CD14-positive monocyte (primary cell): Measurements from ENCODE around the gene CARMIL1. TPM values are rescaled to one million over a fixed set of nuclear protein-coding genes. Genes with fewer than 3 reads are reported as not detected.

Experiments
- DNase-seq, 3 donors: peaks; one replicate each; pipeline ENCODE4 v3.0.0-alpha.2; 2011 to 2022
- H2AFZ ChIP-seq: 2 replicates; pipeline ENCODE4 v1.6.0; 2012; ENCODE audit warnings: mild to moderate bottlenecking, low read depth, low read length, inconsistent platforms; ENCODE audit not compliant: insufficient read depth, poor library complexity, severe bottlenecking
- H3K27ac ChIP-seq, 2 donors: 1 replicate in 1 of 2; 2 replicates in 1 of 2; pipeline ENCODE4 v1.5.1; 2012 to 2013; ENCODE audit warnings: low read length in 2 of 2, control low read depth in 1 of 2, inconsistent platforms in 1 of 2, low read depth in 1 of 2, mild to moderate bottlenecking in 1 of 2
- H3K27me3 ChIP-seq, 2 donors: one replicate each; pipeline versions ENCODE4 v1.6.0 to v1.6.1; 2011 to 2013; ENCODE audit warnings: low read length in 2 of 2; ENCODE audit not compliant: control insufficient read depth in 2 of 2, insufficient read depth in 2 of 2
- H3K36me3 ChIP-seq, 2 donors: replicated peaks in 1 of 2; 1 replicate in 1 of 2; 2 replicates in 1 of 2; pipeline versions ENCODE4 v1.5.1 to v1.6.1; 2012 to 2013; ENCODE audit warnings: low read length in 2 of 2, control low read depth in 1 of 2, inconsistent platforms in 1 of 2, mild to moderate bottlenecking in 1 of 2; ENCODE audit not compliant: insufficient read depth in 2 of 2, control insufficient read depth in 1 of 2
- H3K4me1 ChIP-seq, 2 donors: 1 replicate in 1 of 2; 2 replicates in 1 of 2; pipeline versions ENCODE4 v1.5.1 to v1.6.1; 2012 to 2013; ENCODE audit warnings: low read length in 2 of 2, control low read depth in 1 of 2, inconsistent platforms in 1 of 2, mild to moderate bottlenecking in 1 of 2, moderate library complexity in 1 of 2; ENCODE audit not compliant: insufficient read depth in 2 of 2, control insufficient read depth in 1 of 2
- H3K4me2 ChIP-seq: replicated peaks from 2 replicates; pipeline ENCODE3; 2012; ENCODE audit warnings: low read length, moderate library complexity, mild to moderate bottlenecking; ENCODE audit not compliant: poor library complexity, severe bottlenecking; ENCODE audit errors: extremely low read depth
- H3K4me3 ChIP-seq, 3 experiments: fragments of 200-600 bp in 1 of 3; sonication (generic) in 1 of 3; replicated peaks in 1 of 3; 1 replicate in 2 of 3; 2 replicates in 1 of 3; pipeline ENCODE4 v1.5.1; 2011 to 2013; ENCODE audit warnings: low read length in 3 of 3, mild to moderate bottlenecking in 3 of 3, control low read depth in 2 of 3, low read depth in 2 of 3, inconsistent platforms in 1 of 3, moderate library complexity in 1 of 3
- H3K79me2 ChIP-seq: 2 replicates; pipeline ENCODE4 v1.6.0; 2012; ENCODE audit warnings: mild to moderate bottlenecking, control low read depth, inconsistent platforms, low read length, moderate library complexity; ENCODE audit not compliant: insufficient read depth
- H3K9ac ChIP-seq: 2 replicates; pipeline ENCODE4 v1.6.0; 2017; ENCODE audit warnings: low read length, mild to moderate bottlenecking; ENCODE audit not compliant: insufficient read depth, poor library complexity, severe bottlenecking
- H3K9me3 ChIP-seq, 2 donors: replicated peaks in 1 of 2; 1 replicate in 1 of 2; 2 replicates in 1 of 2; pipeline versions ENCODE4 v1.5.1 to v1.6.1; 2012 to 2013; ENCODE audit warnings: low read length in 2 of 2, control low read depth in 1 of 2; ENCODE audit not compliant: control insufficient read depth in 1 of 2, insufficient read depth in 1 of 2
- H4K20me1 ChIP-seq: 2 replicates; pipeline ENCODE4 v1.6.0; 2012; ENCODE audit warnings: mild to moderate bottlenecking, low read length, control low read depth, moderate library complexity; ENCODE audit not compliant: insufficient read depth
- H3K27ac Mint-ChIP-seq, 7 donors: one replicate each; pipeline ENCODE4 v1.8.0; 2020; ENCODE audit warnings: mild to moderate bottlenecking in 7 of 7, mixed read lengths in 7 of 7, moderate library complexity in 6 of 7, inconsistent platforms in 2 of 7
- H3K27me3 Mint-ChIP-seq, 3 donors: one replicate each; pipeline ENCODE4 v1.8.0; 2021 to 2022; ENCODE audit warnings: low read depth in 3 of 3, mild to moderate bottlenecking in 3 of 3, mixed read lengths in 3 of 3, moderate library complexity in 3 of 3, inconsistent platforms in 1 of 3
- H3K36me3 Mint-ChIP-seq, 2 donors: one replicate each; pipeline ENCODE4 v1.8.0; 2020; ENCODE audit warnings: mixed read lengths in 2 of 2, inconsistent platforms in 1 of 2, mild to moderate bottlenecking in 1 of 2
- H3K4me1 Mint-ChIP-seq: one replicate; pipeline ENCODE4 v1.8.0; 2020; ENCODE audit warnings: mild to moderate bottlenecking, mixed read lengths
- H3K4me3 Mint-ChIP-seq, 2 donors: one replicate each; pipeline ENCODE4 v1.8.0; 2020; ENCODE audit warnings: mild to moderate bottlenecking in 2 of 2, mixed read lengths in 2 of 2, moderate library complexity in 1 of 2
- H3K9me3 Mint-ChIP-seq, 7 donors: one replicate each; pipeline ENCODE4 v1.8.0; 2020 to 2022; ENCODE audit warnings: mixed read lengths in 7 of 7, mild to moderate bottlenecking in 6 of 7, moderate library complexity in 6 of 7, inconsistent platforms in 2 of 7
- WGBS: methylation state at CpG from one replicate; pipeline ENCODE4 v1.1.5; 2013; ENCODE audit warnings: missing lambda C conversion rate; ENCODE audit not compliant: insufficient coverage; 5-methylcytosine and 5-hydroxymethylcytosine counted together
- intact Hi-C, 2 donors: fragments of 100-400 bp; cut with micrococcal nuclease; formaldehyde crosslinking; loops; one replicate each; pipeline versions ENCODE4 v1.15.0 to v1.15.1; 2023
- polyA plus RNA-seq, 3 donors: library from polyadenylated mRNA; depleted of rRNA in 1 of 3; unstranded in 2 of 3; stranded (reverse) in 1 of 3; fragments of 300-500 nt in 2 of 3; fragments of >200 nt in 1 of 3; fragmentation: Illumina TruSeq in 2 of 3; gene quantifications; 1 replicate in 2 of 3; 2 replicates in 1 of 3; pipeline ENCODE4 v1.2.3, GENCODE V29; 2012 to 2021
- TF ChIP-seq, protein P1 (sequence below): fragments of 200-600 bp; IDR thresholded peaks from one replicate; pipeline ENCODE4 v1.8.0; 2022; ENCODE audit warnings: antibody characterized with exemption, mild to moderate bottlenecking

CARMIL1 gene
- polyA plus RNA-seq, 3 donors = 0.30 to 0.49 (median 0.41) TPM

- Histone ChIP-seq H3K27me3 (no peaks in the 10 kb centered on the region), H3K9me3 (no peaks in the 10 kb centered on the region), H3K4me3 (no peak overlapping the region), H3K36me3 (no peaks in the 10 kb centered on the region), H3K27ac (no peak overlapping the region), H3K4me2 (no peak overlapping the region), H3K79me2 (no peaks in the 10 kb centered on the region), H3K4me1 (no peaks in the 10 kb centered on the region), H4K20me1 (no peaks in the 10 kb centered on the region), H3K9ac (no peak overlapping the region), H2AFZ (no peak overlapping the region)
- Mint-ChIP-seq H3K27ac (no peak overlapping the region), H3K9me3 (peaks cover 0 to 2% (median 0%) of the 10 kb centered on the region in 7 donors), H3K4me3 (no peak overlapping the region), H3K27me3 (peaks cover 0 to 2% (median 0%) of the 10 kb centered on the region in 3 donors), H3K4me1 (peaks cover 8% of the 10 kb centered on the region), H3K36me3 (no peaks in the 10 kb centered on the region)
- DNase-seq = peak; percentile 15 to 40 (median 32)
- intact Hi-C loops = no loop called here
- TF ChIP-seq, protein P1, sequence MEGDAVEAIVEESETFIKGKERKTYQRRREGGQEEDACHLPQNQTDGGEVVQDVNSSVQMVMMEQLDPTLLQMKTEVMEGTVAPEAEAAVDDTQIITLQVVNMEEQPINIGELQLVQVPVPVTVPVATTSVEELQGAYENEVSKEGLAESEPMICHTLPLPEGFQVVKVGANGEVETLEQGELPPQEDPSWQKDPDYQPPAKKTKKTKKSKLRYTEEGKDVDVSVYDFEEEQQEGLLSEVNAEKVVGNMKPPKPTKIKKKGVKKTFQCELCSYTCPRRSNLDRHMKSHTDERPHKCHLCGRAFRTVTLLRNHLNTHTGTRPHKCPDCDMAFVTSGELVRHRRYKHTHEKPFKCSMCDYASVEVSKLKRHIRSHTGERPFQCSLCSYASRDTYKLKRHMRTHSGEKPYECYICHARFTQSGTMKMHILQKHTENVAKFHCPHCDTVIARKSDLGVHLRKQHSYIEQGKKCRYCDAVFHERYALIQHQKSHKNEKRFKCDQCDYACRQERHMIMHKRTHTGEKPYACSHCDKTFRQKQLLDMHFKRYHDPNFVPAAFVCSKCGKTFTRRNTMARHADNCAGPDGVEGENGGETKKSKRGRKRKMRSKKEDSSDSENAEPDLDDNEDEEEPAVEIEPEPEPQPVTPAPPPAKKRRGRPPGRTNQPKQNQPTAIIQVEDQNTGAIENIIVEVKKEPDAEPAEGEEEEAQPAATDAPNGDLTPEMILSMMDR = no peak
Measured at GRCh38 chr6:25564943-25565342, 285.8 kb downstream of the CARMIL1 start.

- no peaks in the 10 kb centered on the region for H3K4me1 Mint-ChIP-seq
- Histone ChIP-seq H3K27me3 (no peaks in the 10 kb centered on the region), H2AFZ (no peak overlapping the region), H3K36me3 (no peaks in the 10 kb centered on the region), H3K9me3 (no peaks in the 10 kb centered on the region), H3K27ac (no peak overlapping the region), H4K20me1 (no peaks in the 10 kb centered on the region), H3K9ac (no peak overlapping the region), H3K79me2 (no peaks in the 10 kb centered on the region), H3K4me1 (no peaks in the 10 kb centered on the region), H3K4me3 (no peak overlapping the region), H3K4me2 (no peak overlapping the region)
- H3K4me3 Mint-ChIP-seq = no peak overlapping the region
- intact Hi-C loops = no loop called here
- DNase-seq = no peak
- no CpG with 5 or more reads among the region's 2 CpGs for WGBS
- TF ChIP-seq, protein P1 = no peak
- H3K27ac Mint-ChIP-seq = no peak overlapping the region
- H3K9me3 Mint-ChIP-seq = peaks cover 0 to 2% (median 0%) of the 10 kb centered on the region in 7 donors
- H3K36me3 Mint-ChIP-seq = no peaks in the 10 kb centered on the region
- peaks cover 0 to 2% (median 0%) of the 10 kb centered on the region in 3 donors for H3K27me3 Mint-ChIP-seq
Measured at GRCh38 chr6:25570578-25570977, 291.4 kb downstream of the CARMIL1 start.
